Esophagus muscularis mucosa (tissue), 4 donors: Measurements from ENCODE around the gene LMAN2L. TPM values are rescaled to one million over a fixed set of nuclear protein-coding genes. Genes with fewer than 3 reads are reported as not detected.

ENCODE experiments used
- DNase-seq: peaks from one replicate; pipeline ENCODE4 v3.0.0-alpha.2; 2017; ENCODE audit errors: extremely low spot score
- H3K27ac ChIP-seq, 4 donors: fragments of 200-600 bp; sonication (generic); replicated peaks in 1 of 4; 1 replicate in 3 of 4; 2 replicates in 1 of 4; pipeline ENCODE4 v1.5.1; 2016 to 2019; ENCODE audit warnings: mild to moderate bottlenecking in 1 of 4
- H3K27me3 ChIP-seq, 4 donors: fragments of 200-600 bp; sonication (generic); one replicate each; pipeline versions ENCODE4 v1.5.1 to v1.6.0; 2016 to 2019
- H3K36me3 ChIP-seq, 4 donors: fragments of 200-600 bp; sonication (generic); one replicate each; pipeline ENCODE4 v1.5.1; 2016 to 2019
- H3K4me1 ChIP-seq, 4 donors: fragments of 200-600 bp; sonication (generic); one replicate each; pipeline ENCODE4 v1.5.1; 2016 to 2019
- H3K4me3 ChIP-seq, 4 donors: fragments of 200-600 bp; sonication (generic); 1 replicate in 2 of 4; 2 replicates in 2 of 4; pipeline ENCODE4 v1.5.1; 2016 to 2019; ENCODE audit warnings: mild to moderate bottlenecking in 4 of 4, moderate library complexity in 1 of 4
- H3K9me3 ChIP-seq, 4 donors: fragments of 200-600 bp; sonication (generic); 1 replicate in 3 of 4; 2 replicates in 1 of 4; pipeline ENCODE4 v1.5.1; 2016 to 2019
- EP300 ChIP-seq: sonication (generic); formaldehyde crosslinking; IDR thresholded peaks from one replicate; pipeline ENCODE4 v1.6.1; 2017; ENCODE audit warnings: antibody characterized with exemption
- POLR2A ChIP-seq: fragments of 450-650 bp; IDR thresholded peaks from one replicate; pipeline ENCODE4 v1.6.1; 2017; ENCODE audit warnings: antibody characterized with exemption, moderate library complexity, mild to moderate bottlenecking, low read depth
- POLR2AphosphoS5 ChIP-seq, 2 donors: sonication (generic); formaldehyde crosslinking; IDR thresholded peaks; one replicate each; pipeline ENCODE4 v1.6.1; 2017; ENCODE audit warnings: antibody characterized with exemption in 2 of 2
- WGBS: methylation state at CpG from one replicate; pipeline ENCODE4 v1.1.5; 2018; 5-methylcytosine and 5-hydroxymethylcytosine counted together
- intact Hi-C: fragments of 100-400 bp; cut with DNase I; formaldehyde crosslinking; loops from one replicate; pipeline ENCODE4 v1.15.1; 2023
- total RNA-seq, 4 donors: library from RNA; depleted of rRNA; stranded (reverse); fragments of >200 nt; gene quantifications; one replicate each; pipeline versions ENCODE4 v1.1.0 to v1.2.1, GENCODE V29; 2016
- TF ChIP-seq, protein P1 (sequence below), 3 experiments: fragments of 200-600 bp in 2 of 3; fragments of 450-650 bp in 1 of 3; sonication (generic) in 2 of 3; IDR thresholded peaks; one replicate each; pipeline ENCODE4 v1.5.1; 2017 to 2019; ENCODE audit warnings: antibody characterized with exemption in 3 of 3, mild to moderate bottlenecking in 2 of 3, moderate library complexity in 1 of 3

LMAN2L gene
- total RNA-seq, 4 donors from 2014 or later = 13.7 to 22.1 (median 21.2) TPM

DNA sequence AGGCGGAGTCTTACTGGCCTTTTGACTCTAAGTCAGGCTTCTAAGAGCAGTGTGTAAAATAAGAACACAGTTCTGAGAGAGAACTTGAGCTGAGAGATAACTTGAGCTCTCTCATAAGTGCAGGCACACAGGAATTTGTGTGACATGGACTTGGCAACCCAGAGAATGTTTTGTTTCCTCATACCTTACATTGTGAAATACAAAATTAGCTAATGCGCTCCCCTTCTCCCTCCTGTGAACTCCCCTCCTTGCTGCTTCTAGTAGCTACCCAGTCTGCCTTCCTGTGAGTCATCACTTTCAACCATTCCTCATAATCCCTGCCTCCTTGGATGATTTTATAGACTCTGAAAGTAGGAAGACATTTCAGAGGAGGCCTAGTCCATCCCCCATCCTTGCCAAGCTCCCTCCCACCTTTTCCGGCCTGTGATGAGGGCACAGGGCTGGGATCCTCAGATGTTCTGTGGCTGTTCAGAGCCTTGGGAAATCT lies 74.7 kb downstream of the LMAN2L start:
- Histone ChIP-seq H3K9me3 (peaks cover 0 to 8% (median 0%) of the 10 kb centered on the region in 4 donors), H3K27ac (peak overlapping the region; percentile 67 to 79 (median 76)), H3K27me3 (no peaks in the 10 kb centered on the region), H3K4me3 (no peak overlapping the region), H3K4me1 (peaks cover 12 to 16% (median 13%) of the 10 kb centered on the region in 4 donors), H3K36me3 (no peaks in the 10 kb centered on the region)
- DNase-seq = no peak
- no peak for TF ChIP-seq POLR2A
- TF ChIP-seq, protein P1, sequence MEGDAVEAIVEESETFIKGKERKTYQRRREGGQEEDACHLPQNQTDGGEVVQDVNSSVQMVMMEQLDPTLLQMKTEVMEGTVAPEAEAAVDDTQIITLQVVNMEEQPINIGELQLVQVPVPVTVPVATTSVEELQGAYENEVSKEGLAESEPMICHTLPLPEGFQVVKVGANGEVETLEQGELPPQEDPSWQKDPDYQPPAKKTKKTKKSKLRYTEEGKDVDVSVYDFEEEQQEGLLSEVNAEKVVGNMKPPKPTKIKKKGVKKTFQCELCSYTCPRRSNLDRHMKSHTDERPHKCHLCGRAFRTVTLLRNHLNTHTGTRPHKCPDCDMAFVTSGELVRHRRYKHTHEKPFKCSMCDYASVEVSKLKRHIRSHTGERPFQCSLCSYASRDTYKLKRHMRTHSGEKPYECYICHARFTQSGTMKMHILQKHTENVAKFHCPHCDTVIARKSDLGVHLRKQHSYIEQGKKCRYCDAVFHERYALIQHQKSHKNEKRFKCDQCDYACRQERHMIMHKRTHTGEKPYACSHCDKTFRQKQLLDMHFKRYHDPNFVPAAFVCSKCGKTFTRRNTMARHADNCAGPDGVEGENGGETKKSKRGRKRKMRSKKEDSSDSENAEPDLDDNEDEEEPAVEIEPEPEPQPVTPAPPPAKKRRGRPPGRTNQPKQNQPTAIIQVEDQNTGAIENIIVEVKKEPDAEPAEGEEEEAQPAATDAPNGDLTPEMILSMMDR (IDR thresholded peaks at IDR 0.05) = no peak
- no peak for TF ChIP-seq EP300
- TF ChIP-seq POLR2AphosphoS5 (IDR thresholded peaks at IDR 0.05) = peak; percentile 66 to 77
- intact Hi-C loops = no loop called here
- WGBS = 60% methylated on average over 3 of the region's 3 CpGs

DNA sequence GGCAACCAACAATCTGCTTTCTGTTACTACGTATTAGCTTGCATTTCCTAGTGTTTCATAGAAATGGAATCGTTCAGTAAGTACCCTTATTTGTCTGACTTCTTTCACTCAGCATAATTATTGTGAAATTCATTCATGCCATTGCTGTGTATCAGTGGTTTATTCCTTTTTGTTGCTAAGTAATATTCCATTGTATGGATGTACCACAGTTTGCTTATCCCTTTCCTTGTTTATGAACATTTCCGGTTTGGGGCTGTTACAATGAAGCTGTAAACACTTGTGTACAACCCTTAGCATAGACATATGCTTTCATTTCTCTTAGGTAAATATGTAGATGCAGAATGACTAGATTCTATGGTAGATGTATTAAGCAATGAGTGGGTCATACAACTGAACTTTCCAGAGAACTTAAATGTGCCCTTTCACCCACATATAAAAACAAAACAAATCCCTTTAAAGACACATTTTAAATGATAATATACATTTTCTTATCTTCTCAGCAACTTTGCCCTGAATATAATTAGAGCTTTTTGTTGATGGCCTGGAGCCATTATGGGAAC lies 75.4 kb downstream of the LMAN2L start:
- no peak overlapping the region for H3K4me3 ChIP-seq
- intact Hi-C loops = no loop called here

DNA sequence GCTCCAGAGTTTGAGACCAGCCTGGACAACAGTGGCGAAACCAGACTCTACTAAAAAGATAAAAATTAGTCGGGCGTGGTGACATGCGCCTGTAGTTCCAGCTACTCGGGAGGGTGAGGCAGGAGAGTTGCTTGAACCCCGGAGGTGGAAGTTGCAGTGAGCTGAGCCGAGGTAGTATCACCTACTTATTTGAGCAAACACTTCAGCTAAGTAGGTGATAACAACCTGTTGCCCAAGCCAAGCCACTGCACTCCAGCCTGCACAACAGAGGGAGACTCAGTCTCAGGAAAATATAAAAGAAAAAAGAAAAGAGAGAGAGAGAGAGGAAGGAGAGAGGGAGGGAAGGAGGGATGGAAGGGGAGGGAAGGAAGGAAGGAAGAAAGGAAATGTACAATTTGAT lies 76.0 kb downstream of the LMAN2L start:
- no peak overlapping the region for H3K27ac ChIP-seq
- no peaks in the 10 kb centered on the region for H3K36me3 ChIP-seq
- DNase-seq = no peak
- 95% methylated on average over 7 of the region's 7 CpGs for WGBS
- no peaks in the 10 kb centered on the region for H3K27me3 ChIP-seq
- TF ChIP-seq POLR2A (no peak), POLR2AphosphoS5 (IDR thresholded peaks at IDR 0.05) (no peak), EP300 (no peak)
- TF ChIP-seq, protein P1 (IDR thresholded peaks at IDR 0.05) = no peak
- H3K4me3 ChIP-seq = no peak overlapping the region
- intact Hi-C loops = no loop called here
- peaks cover 0 to 8% (median 0%) of the 10 kb centered on the region in 4 donors for H3K9me3 ChIP-seq
- H3K4me1 ChIP-seq = peaks cover 12 to 16% (median 13%) of the 10 kb centered on the region in 4 donors

More for the DNA sequence above, 75.4 kb downstream of the LMAN2L start:
- no peaks in the 10 kb centered on the region for H3K27me3 ChIP-seq
- no peak for TF ChIP-seq POLR2A
- no peak for TF ChIP-seq EP300
- TF ChIP-seq POLR2AphosphoS5 (IDR thresholded peaks at IDR 0.05) = no peak
- peaks cover 12 to 16% (median 13%) of the 10 kb centered on the region in 4 donors for H3K4me1 ChIP-seq
- H3K27ac ChIP-seq = peak overlapping the region; percentile 67 to 79 (median 76)
- 88% methylated on average over 3 of the region's 3 CpGs for WGBS
- DNase-seq = no peak
- H3K36me3 ChIP-seq = no peaks in the 10 kb centered on the region
- peaks cover 0 to 8% (median 0%) of the 10 kb centered on the region in 4 donors for H3K9me3 ChIP-seq

DNA sequence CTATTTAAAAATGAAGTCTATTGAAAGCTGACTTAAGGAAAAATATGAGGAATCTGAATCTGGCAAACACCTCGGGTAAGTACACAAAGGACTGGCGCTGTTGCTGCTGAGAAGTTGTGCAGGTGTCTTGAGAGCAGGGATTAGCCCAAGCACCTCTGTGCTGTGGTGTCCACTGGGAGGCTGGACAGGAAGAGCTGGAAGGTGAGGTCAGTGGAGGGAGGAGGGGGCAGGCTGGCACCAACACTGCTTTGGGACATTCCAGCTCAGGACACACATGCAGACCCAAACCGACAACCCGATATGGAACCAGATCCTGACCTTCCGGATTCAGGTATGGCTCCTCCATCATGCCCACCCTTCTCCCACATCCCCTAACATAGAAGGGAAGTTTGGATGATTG lies 76.7 kb downstream of the LMAN2L start:
- Histone ChIP-seq H3K4me1 (peaks cover 12 to 16% (median 13%) of the 10 kb centered on the region in 4 donors), H3K4me3 (no peak overlapping the region), H3K36me3 (no peaks in the 10 kb centered on the region), H3K27me3 (no peaks in the 10 kb centered on the region), H3K9me3 (peaks cover 0 to 8% (median 0%) of the 10 kb centered on the region in 4 donors), H3K27ac (no peak overlapping the region)
- TF ChIP-seq, protein P1 (IDR thresholded peaks at IDR 0.05) = no peak
- no peak for TF ChIP-seq EP300
- no peak for TF ChIP-seq POLR2AphosphoS5 (IDR thresholded peaks at IDR 0.05)
- no peak for TF ChIP-seq POLR2A
- DNase-seq = no peak
- intact Hi-C loops = no loop called here
- WGBS = 87% methylated on average over 5 of the region's 5 CpGs

DNA sequence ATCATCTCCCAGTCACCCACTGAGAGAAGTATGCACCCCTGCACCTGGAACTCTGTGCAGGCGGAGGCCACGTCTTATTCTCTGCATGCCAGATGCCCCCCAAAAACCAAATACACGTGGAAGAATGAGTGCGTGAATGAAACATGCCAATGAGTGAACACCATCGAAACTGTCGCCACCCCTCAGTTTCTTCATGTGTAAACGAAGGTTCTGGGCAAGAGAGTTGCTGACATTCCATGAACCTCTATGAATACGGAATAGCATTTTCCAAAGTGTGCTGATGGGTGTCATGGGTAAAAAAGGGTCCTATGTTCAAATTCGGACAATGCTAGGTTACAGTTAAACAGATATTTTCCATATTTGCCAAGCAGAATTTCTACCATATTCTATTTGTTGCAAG lies 77.5 kb downstream of the LMAN2L start:
- H3K27ac ChIP-seq = no peak overlapping the region
- no peaks in the 10 kb centered on the region for H3K27me3 ChIP-seq
- peaks cover 0 to 8% (median 0%) of the 10 kb centered on the region in 4 donors for H3K9me3 ChIP-seq
- intact Hi-C loops = no loop called here
- TF ChIP-seq POLR2A (no peak), EP300 (no peak), POLR2AphosphoS5 (IDR thresholded peaks at IDR 0.05) (no peak)
- TF ChIP-seq, protein P1 (IDR thresholded peaks at IDR 0.05) = no peak
- 90% methylated on average over 9 of the region's 9 CpGs for WGBS
- H3K4me3 ChIP-seq = no peak overlapping the region
- no peak for DNase-seq
- H3K36me3 ChIP-seq = no peaks in the 10 kb centered on the region
- peaks cover 12 to 16% (median 13%) of the 10 kb centered on the region in 4 donors for H3K4me1 ChIP-seq
